VCaP (cell line): ENCODE measurements around the gene TCOF1.
A peak's percentile ranks its signal among the peaks of the same experiment; 100 is the strongest.

Source experiments
- H3K27ac ChIP-seq: fragments of 450-650 bp; 2 replicates; pipeline ENCODE4 v1.5.1; 2017
- TF ChIP-seq, protein P1 (sequence below): fragments of 450-650 bp; conservative IDR thresholded peaks from 2 replicates; pipeline ENCODE4 v1.5.1; 2017; ENCODE audit warnings: mild to moderate bottlenecking, moderate library complexity

Gene TCOF1

DNA sequence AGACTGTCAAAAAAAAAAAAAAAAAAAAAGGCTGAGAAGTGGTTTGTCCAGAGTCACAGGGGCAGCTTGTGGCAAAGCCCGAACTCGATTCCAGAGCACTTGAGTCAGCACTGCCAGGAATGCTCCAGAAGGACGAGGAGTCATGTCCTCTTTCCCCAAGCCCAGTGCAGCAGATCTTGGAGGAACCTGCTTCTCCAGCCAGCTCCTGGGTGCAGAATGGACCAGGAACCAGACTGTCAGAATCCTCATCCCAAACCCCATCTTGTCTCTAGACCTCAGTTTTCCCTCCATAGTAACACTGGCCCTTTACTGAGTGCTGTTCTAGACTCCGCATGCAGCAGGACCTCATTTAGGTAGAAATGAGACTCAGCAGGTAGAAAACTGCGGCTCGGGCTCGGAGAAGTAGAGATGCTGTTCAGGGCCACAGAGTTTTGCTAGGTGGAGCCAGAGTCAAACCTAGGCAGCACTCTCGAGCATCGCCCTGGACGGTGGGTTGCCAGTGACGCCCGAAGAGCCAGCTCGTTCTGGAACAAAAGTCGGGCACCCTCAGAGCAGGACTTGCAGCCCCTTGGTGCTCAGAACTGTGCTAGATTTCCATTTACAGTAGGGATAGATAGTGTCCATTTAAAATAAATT lies 39.8 kb downstream of the TCOF1 start:
- TF ChIP-seq, protein P1, sequence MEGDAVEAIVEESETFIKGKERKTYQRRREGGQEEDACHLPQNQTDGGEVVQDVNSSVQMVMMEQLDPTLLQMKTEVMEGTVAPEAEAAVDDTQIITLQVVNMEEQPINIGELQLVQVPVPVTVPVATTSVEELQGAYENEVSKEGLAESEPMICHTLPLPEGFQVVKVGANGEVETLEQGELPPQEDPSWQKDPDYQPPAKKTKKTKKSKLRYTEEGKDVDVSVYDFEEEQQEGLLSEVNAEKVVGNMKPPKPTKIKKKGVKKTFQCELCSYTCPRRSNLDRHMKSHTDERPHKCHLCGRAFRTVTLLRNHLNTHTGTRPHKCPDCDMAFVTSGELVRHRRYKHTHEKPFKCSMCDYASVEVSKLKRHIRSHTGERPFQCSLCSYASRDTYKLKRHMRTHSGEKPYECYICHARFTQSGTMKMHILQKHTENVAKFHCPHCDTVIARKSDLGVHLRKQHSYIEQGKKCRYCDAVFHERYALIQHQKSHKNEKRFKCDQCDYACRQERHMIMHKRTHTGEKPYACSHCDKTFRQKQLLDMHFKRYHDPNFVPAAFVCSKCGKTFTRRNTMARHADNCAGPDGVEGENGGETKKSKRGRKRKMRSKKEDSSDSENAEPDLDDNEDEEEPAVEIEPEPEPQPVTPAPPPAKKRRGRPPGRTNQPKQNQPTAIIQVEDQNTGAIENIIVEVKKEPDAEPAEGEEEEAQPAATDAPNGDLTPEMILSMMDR: no peak
- no peak overlapping the region for H3K27ac ChIP-seq

DNA sequence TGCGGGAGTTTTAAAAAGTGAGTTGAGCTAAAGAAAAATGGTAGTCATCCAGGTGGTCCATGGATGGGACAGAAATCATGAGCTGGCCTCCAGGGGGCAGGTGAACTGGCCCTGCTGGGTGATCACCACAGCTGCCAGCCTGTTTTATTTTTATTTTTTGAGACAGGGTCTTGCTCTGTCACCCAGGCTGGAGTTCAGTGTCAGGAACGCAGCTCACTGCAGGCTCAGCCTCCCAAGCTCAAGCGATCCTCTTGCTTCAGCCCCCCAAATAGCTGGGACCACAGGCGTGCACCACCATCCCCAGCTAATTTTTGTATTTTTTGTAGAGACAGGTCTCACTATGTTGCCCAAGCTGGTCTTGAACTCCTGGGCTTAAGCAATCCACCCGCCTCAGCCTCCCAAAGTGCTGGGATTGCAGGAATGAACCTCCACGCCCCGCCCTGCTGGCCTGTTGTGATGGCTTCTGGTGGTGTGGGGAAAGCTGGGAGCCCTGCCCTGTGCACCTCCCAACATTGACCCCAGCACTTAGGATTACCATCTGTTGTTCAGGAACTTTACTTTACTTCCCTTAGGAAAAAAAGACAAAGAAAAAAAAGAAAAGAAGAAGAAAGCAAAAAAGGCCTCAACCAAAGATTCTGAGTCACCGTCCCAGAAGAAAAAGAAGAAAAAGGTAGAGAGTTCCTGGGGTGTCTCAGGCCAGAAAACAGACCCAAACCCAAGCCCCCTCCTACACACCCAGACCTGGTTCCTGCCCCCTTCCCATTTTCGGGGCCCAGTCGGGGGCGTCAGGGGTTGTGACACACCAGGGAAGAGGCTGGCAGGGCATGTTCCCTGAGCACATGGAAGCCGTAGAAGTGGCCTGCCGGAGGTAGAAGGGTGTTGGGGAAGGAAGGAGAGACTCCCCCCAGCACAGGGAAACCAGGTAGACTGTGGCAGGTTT lies 40.6 kb downstream of the TCOF1 start:
- TF ChIP-seq, protein P1: 0 out of 2 replicates have a peak, but pooled peaks have one; percentile 5
- no peak overlapping the region for H3K27ac ChIP-seq

DNA sequence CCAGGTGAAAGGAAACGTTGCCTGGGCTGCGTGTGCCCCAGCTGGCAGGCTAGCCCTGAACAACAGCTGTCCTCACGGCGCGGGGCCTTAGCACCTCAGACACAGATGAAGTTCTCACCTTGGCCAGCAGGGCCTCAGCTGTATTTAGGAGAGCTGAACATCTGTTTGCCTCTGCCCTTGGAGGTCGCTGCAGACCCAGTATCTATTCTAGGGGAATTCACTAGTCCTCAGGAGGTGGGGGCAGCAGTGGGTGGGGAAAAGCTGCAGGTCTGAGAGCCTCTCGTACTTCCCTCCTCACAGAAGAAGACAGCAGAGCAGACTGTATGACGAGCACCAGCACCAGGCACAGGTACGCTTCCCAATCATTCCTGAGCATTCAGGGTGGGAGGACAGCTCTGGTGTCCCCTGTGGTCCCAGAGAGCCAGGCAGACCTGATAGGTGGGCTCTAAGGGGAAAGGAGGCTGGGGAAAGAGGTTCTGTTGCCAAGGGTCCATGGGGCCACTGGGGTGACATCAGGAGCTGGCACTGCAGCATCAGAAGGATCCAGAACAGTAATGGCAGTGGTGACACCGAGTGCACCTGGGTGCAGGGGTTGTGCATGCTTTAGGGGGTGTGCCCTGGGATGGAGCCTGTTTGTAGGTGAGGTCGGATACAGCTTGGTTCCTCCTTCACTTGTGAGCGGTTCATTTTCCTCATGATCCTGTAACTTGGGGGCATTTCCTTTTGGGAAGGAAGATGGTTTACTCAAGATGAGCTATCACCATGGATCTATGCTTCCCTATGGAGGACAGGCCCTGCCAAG lies 41.4 kb downstream of the TCOF1 start:
- TF ChIP-seq, protein P1: no peak
- H3K27ac ChIP-seq: no peak overlapping the region

DNA sequence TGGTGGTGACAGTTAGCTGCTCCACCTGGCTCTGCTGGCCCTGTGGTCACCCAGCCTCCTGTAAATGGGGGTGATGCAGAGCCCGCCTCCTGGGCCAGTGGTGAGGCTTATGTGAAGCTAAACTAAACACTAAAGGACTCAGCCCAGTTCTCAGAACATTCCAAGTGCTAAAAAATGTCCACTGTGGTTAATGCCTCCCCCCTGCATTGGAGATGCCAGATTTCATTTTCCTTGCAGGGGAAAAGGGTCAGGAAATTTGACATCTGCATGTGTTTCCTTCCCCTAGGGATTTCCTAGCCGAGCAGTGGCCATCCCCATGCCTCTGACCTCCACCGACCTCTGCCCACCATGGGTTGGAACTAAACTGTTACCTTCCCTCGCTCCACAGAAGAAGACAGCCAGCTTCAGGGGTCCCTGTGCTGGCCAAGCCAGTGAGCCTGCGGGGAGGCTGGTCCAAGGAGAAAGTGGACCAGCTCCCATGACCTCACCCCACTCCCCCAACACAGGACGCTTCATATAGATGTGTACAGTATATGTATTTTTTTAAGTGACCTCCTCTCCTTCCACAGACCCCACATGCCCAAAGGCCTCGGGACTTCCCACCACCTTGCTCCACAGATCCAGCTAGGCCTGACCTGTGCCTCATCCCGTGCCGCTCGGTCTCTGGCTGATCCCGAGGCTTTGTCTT lies 42.2 kb downstream of the TCOF1 start:
- TF ChIP-seq, protein P1: no peak
- H3K27ac ChIP-seq: no peak overlapping the region

DNA sequence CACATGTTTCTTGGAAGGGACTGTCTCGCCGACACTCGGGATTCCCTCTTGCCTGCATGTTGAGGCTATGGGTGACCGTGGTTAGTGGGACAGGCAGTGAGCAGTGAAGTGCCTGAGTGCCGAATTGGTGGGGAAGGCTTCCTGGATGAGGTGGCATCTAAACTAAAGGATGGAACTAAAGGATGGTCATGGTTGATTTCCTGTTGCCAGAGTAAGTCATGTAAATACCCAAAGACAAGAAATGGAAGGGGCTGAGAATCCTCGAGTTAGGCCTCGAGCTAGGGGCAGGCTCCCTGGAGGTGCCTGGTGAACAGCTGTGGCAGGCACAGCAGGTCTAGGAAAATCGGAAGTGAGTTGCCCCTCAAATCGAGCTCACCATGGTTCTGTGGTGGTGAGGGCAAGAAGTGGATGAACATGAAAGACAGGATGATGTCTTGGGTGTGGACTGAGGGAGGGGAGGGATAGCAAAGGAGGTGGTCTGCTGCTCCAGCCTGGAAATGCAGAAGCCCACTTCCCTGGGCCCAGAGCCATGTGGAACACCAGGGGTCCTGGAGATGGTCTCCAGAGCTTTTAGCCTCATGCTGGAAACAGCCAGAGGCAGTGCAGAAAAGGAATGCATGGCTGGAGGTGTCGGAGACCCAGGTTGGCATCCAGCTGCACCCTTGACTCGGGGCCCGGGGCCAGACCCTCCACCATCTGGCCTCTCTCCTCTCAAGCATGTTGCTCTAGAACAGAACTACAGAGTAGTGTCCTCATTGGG lies 43.0 kb downstream of the TCOF1 start:
- TF ChIP-seq, protein P1: no peak
- H3K27ac ChIP-seq: no peak overlapping the region

DNA sequence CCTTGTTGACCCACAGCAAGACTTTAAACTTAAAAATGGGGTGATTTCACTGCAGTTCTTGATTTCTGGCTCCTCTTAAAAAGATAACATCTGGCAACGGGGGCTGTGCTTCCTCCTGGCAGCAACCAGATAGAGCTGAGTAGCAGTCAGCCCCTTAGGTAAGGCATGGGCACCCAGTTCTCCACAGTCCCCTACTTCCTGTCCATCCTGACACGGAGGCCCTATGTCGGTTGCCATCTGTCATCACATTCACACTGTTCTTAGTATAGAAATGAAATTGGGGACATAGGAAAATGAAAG lies 43.5 kb downstream of the TCOF1 start:
- no peak overlapping the region for H3K27ac ChIP-seq
- TF ChIP-seq, protein P1: no peak
